HEK293T (cell line): Measurements from ENCODE around the gene HOXA5.

Experiments
- ARNT ChIP-seq: fragments of 450-650 bp; IDR thresholded peaks from 2 replicates; pipeline ENCODE4 v1.6.1; 2017; ENCODE audit warnings: mild to moderate bottlenecking
- BHLHE40 ChIP-seq: fragments of 450-650 bp; IDR thresholded peaks from 2 replicates; pipeline ENCODE4 v1.6.1; 2016; ENCODE audit warnings: mild to moderate bottlenecking, moderate library complexity, borderline replicate concordance
- ELF4 ChIP-seq: fragments of 450-650 bp; IDR thresholded peaks from 2 replicates; pipeline ENCODE4 v1.6.1; 2017; ENCODE audit warnings: antibody characterized with exemption
- FOXK2 ChIP-seq: fragments of 450-650 bp; IDR thresholded peaks from 2 replicates; pipeline ENCODE4 v1.6.1; 2016; ENCODE audit warnings: mild to moderate bottlenecking
- HDGF ChIP-seq: fragments of 450-650 bp; IDR thresholded peaks from 2 replicates; pipeline ENCODE4 v1.6.1; 2017; ENCODE audit warnings: antibody characterized with exemption, borderline replicate concordance
- L3MBTL2 ChIP-seq: fragments of 450-650 bp; conservative IDR thresholded peaks from 2 replicates; pipeline ENCODE4 v1.6.1; 2016; ENCODE audit warnings: mild to moderate bottlenecking
- NFRKB ChIP-seq: fragments of 450-650 bp; IDR thresholded peaks from 2 replicates; pipeline ENCODE4 v1.6.1; 2016; ENCODE audit warnings: mild to moderate bottlenecking, moderate library complexity
- SP1 ChIP-seq: fragments of 450-650 bp; IDR thresholded peaks from 2 replicates; pipeline ENCODE4 v1.6.1; 2017
- SUZ12 ChIP-seq: fragments of 450-650 bp; IDR thresholded peaks from 2 replicates; pipeline ENCODE4 v1.6.1; 2016; ENCODE audit warnings: mild to moderate bottlenecking
- TARDBP ChIP-seq: fragments of 450-650 bp; IDR thresholded peaks from 2 replicates; pipeline ENCODE4 v1.6.1; 2016

DNA sequence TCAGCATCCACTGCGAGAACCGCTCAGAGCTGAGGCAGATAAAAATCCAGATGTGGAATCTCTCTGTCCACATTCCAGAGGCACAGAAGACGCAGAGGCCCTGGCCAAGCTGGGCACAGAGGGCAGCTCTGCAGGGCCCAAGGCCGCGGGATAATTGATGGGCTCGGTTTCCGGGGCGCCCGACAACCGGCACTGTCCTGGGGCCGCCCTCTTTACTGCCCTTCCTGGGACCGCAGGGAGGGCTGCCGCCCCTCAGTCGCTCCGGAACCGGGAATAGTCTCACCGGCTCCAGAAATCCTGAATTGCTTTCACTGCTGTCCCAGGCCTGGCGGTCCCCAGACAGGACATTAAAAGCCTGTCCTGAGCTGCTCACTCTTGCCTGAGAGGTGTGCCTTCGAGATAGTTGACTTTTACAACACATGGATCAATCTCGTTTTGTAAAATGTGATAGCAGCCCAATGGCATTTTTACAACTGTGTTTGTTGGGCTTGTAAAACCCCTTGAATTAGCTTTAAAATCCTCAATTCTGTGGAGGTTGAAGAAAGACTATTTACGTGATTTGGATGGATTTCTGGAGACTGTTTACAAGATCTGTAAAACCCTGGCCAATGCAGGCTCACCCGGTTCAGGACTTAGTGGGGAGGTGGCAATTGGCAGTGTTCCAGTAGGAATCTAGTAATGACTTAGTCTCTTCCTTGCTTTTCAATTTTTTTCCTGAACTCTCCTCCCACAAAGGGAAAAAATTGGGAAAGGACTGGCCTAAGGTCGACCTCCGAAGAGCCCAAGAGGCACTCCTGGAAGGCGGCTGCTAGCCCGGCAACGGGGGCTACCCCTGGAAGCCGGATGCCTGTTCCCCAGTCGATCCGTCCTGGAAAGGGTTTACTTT lies 5.5 kb upstream of the HOXA5 start:
- TF ChIP-seq BHLHE40 (no peak), TARDBP (no peak), SP1 (no peak), FOXK2 (no peak), ARNT (peak; percentile 44; the same call in 1 of the 2 replicates), SUZ12 (no peak), ELF4 (no peak), NFRKB (no peak), L3MBTL2 (no peak; the same call in 1 of the 2 replicates), HDGF (no peak)
